ACC112 (cell line): ENCODE results near the gene NUDT1.

Source experiments
- H2AFZ ChIP-seq: fragments of 200-600 bp; sonication (generic); one replicate; pipeline ENCODE4 v1.6.0; 2017; ENCODE audit warnings: antibody characterized with exemption, low read length; ENCODE audit not compliant: unreplicated experiment
- H3K27ac ChIP-seq: fragments of 200-600 bp; sonication (generic); 2 replicates; pipeline ENCODE4 v1.5.1; 2014; ENCODE audit warnings: low read depth, mild to moderate bottlenecking, antibody characterized with exemption, low read length, moderate library complexity
- H3K27me3 ChIP-seq: fragments of 200-600 bp; sonication (generic); 2 replicates; pipeline ENCODE4 v1.6.1; 2014; ENCODE audit warnings: mild to moderate bottlenecking, antibody characterized with exemption, low read length, moderate library complexity, mixed read lengths; ENCODE audit not compliant: insufficient read depth
- H3K36me3 ChIP-seq: fragments of 200-600 bp; sonication (generic); 2 replicates; pipeline ENCODE4 v1.6.1; 2016; ENCODE audit warnings: mild to moderate bottlenecking, antibody characterized with exemption, low read length, moderate library complexity, mixed read lengths; ENCODE audit not compliant: insufficient read depth
- H3K4me1 ChIP-seq: fragments of 200-600 bp; sonication (generic); one replicate; pipeline ENCODE4 v1.6.1; 2016; ENCODE audit warnings: low read length, mixed read lengths; ENCODE audit not compliant: insufficient read depth, unreplicated experiment, control insufficient read depth
- H3K4me3 ChIP-seq: fragments of 200-600 bp; sonication (generic); 2 replicates; pipeline ENCODE4 v1.5.1; 2014; ENCODE audit warnings: mild to moderate bottlenecking, low read depth, low read length
- H3K79me2 ChIP-seq: fragments of 200-600 bp; sonication (generic); one replicate; pipeline ENCODE4 v1.6.0; 2016; ENCODE audit warnings: low read length; ENCODE audit not compliant: control insufficient read depth, unreplicated experiment, insufficient read depth

The NUDT1 gene

DNA sequence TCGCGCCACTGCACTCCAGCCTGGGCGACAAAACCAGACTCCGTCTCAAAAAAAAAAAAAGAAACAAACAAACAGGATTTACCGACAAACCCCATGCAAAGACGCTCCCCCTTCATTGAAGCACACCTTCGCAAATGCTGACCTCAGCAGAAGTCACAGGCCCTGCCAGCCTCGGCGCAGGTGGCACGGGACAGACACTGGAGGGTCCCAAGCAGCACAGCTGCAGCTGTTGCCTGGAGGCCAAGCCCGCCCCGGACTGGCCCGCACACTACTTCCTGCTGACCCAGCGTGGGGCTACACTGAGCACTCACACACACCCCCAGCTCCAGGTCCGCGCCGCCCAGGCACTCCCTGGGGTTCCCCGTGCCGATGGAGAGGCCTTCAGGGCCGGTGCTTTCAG lies 41.0 kb downstream of the NUDT1 start:
- Histone ChIP-seq H2AFZ (no peak overlapping the region), H3K79me2 (peaks cover 8% of the 10 kb centered on the region), H3K4me1 (no peaks in the 10 kb centered on the region), H3K27ac (no peak overlapping the region), H3K36me3 (no peaks in the 10 kb centered on the region), H3K4me3 (no peak overlapping the region), H3K27me3 (no peaks in the 10 kb centered on the region)

DNA sequence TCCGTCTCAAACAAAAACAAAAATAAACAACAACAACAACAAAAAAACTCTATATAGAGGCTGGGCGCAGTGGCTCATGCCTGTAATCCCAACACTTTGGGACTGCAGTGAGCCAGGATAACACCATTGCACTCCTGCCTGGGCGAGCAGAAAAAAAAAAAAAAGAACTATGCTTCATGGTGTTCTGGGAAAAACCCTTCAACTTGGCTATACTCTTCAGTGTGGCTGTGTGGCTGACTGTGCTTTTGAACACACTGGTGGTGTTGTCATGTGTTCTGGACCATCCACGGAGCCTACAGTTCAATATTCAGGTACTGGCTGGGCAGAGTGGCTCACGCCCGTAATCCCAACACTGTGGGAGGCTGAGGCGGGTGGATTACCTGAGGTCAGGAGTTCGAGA lies 45.7 kb downstream of the NUDT1 start:
- no peaks in the 10 kb centered on the region for H3K36me3 ChIP-seq
- H3K79me2 ChIP-seq, result peaks cover 5% of the 10 kb centered on the region
- no peaks in the 10 kb centered on the region for H3K27me3 ChIP-seq
- H2AFZ ChIP-seq, result no peak overlapping the region
- no peak overlapping the region for H3K4me3 ChIP-seq
- H3K27ac ChIP-seq, result no peak overlapping the region
- H3K4me1 ChIP-seq, result no peaks in the 10 kb centered on the region

GRCh38 chr7:2288503-2288902 lies 46.5 kb downstream of the NUDT1 start:
- Histone ChIP-seq H2AFZ (no peak overlapping the region), H3K27ac (no peak overlapping the region), H3K4me3 (no peak overlapping the region), H3K79me2 (peaks cover 5% of the 10 kb centered on the region), H3K36me3 (no peaks in the 10 kb centered on the region), H3K4me1 (no peaks in the 10 kb centered on the region), H3K27me3 (no peaks in the 10 kb centered on the region)

DNA sequence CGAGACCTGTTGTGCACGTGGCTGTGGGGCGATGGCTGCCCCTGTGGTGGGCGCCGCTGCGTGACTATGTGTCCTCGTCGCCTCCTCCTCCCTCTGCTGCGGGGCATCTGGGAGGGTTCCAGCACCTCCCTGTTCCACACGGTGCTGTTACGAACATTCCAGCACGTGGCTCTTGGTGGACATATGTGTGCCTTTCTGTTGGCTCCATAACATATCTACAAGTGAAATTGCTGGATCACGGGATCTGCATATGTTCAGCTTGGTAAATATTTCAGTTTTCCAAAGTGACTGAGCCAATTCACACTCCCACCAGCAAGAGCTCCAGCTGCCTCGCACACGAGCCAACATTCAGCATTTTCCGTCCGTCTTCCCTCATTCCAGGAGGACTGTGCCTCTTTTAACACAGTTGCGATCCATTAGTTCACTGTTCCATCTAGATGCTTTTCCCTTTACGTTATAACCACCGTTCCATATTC lies 47.1 kb downstream of the NUDT1 start:
- H3K4me3 ChIP-seq, result no peak overlapping the region
- H3K79me2 ChIP-seq, result peaks cover 5% of the 10 kb centered on the region
- no peaks in the 10 kb centered on the region for H3K27me3 ChIP-seq
- no peak overlapping the region for H3K27ac ChIP-seq
- no peaks in the 10 kb centered on the region for H3K36me3 ChIP-seq
- H3K4me1 ChIP-seq, result no peaks in the 10 kb centered on the region
- no peak overlapping the region for H2AFZ ChIP-seq

DNA sequence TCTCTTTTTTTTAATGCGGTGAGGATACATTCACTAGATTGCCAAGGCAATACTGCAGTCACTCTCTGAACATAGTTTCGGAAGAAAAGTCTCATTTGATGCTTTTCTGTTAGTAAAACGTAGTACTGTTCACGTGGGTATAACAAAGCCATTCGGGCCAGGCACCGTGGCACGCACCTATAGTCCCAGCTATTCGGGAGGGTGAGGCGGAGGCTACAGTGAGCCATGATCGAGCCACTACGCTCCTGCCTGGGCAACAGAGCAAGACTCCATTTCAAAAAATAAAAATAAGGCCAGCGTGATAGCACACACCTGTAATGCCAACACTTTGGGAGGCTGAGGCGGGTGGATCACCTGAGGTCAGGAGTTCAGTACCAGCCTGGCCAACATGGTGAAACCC lies 47.6 kb downstream of the NUDT1 start:
- peaks cover 5% of the 10 kb centered on the region for H3K79me2 ChIP-seq
- H3K36me3 ChIP-seq, result no peaks in the 10 kb centered on the region
- H3K27ac ChIP-seq, result no peak overlapping the region
- H2AFZ ChIP-seq, result no peak overlapping the region
- no peaks in the 10 kb centered on the region for H3K27me3 ChIP-seq
- no peaks in the 10 kb centered on the region for H3K4me1 ChIP-seq
- no peak overlapping the region for H3K4me3 ChIP-seq

GRCh38 chr7:2290877-2291276 lies 48.9 kb downstream of the NUDT1 start:
- Histone ChIP-seq H2AFZ (no peak overlapping the region), H3K27me3 (no peaks in the 10 kb centered on the region), H3K4me3 (no peak overlapping the region), H3K79me2 (peaks cover 5% of the 10 kb centered on the region), H3K36me3 (no peaks in the 10 kb centered on the region), H3K27ac (no peak overlapping the region), H3K4me1 (no peaks in the 10 kb centered on the region)

DNA sequence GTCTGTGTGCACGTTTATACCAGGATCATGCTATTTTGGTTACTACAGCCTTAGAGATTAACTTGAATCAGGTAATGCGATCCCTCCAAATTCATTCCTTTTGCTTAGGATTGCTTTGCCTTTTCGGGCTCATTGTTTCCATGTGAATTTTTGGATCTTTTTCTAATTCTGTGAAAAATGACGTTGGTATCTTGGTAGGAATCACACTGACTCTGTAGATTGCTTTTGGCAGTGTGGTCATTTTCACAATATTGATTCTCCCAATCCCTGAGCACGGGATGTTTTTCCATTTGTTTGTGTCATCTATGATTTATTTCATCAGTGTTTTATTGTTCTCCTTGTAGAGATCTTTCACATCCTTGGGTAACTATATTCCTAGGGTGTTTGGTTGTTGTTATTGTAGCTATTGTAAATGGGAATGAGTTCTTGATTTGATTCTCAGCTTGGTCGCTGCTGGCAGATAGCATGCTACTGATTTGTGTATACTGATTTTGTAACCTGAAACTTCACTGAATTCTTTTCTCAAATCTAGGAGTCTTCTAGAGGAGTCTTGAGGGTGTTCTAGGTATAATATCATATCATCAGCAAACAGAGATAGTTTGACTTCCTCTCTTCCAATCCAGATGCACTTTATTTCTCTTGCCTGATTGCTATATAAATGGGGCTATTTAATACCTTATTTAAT lies 54.1 kb downstream of the NUDT1 start:
- H3K79me2 ChIP-seq, result peaks cover 6% of the 10 kb centered on the region
- H3K4me3 ChIP-seq, result no peak overlapping the region
- no peak overlapping the region for H3K27ac ChIP-seq

GRCh38 chr7:2296832-2297231 lies 54.8 kb downstream of the NUDT1 start:
- H3K4me1 ChIP-seq, result peaks cover 18% of the 10 kb centered on the region
- H3K27me3 ChIP-seq, result no peaks in the 10 kb centered on the region
- no peak overlapping the region for H3K27ac ChIP-seq
- no peak overlapping the region for H2AFZ ChIP-seq
- H3K36me3 ChIP-seq, result no peaks in the 10 kb centered on the region
- no peak overlapping the region for H3K4me3 ChIP-seq
- H3K79me2 ChIP-seq, result peaks cover 6% of the 10 kb centered on the region

More for the DNA sequence above, 54.1 kb downstream of the NUDT1 start:
- no peaks in the 10 kb centered on the region for H3K27me3 ChIP-seq
- H3K36me3 ChIP-seq, result no peaks in the 10 kb centered on the region
- no peak overlapping the region for H2AFZ ChIP-seq
- H3K4me1 ChIP-seq, result peaks cover 14% of the 10 kb centered on the region

- Histone ChIP-seq H2AFZ (no peak overlapping the region), H3K79me2 (peaks cover 6% of the 10 kb centered on the region), H3K4me1 (peaks cover 18% of the 10 kb centered on the region), H3K4me3 (peak overlapping the region; percentile 1; the same call in 1 of the 2 replicates), H3K36me3 (no peaks in the 10 kb centered on the region), H3K27ac (peak overlapping the region; percentile 75), H3K27me3 (no peaks in the 10 kb centered on the region)
Measured at GRCh38 chr7:2299131-2299829, 57.3 kb downstream of the NUDT1 start.

DNA sequence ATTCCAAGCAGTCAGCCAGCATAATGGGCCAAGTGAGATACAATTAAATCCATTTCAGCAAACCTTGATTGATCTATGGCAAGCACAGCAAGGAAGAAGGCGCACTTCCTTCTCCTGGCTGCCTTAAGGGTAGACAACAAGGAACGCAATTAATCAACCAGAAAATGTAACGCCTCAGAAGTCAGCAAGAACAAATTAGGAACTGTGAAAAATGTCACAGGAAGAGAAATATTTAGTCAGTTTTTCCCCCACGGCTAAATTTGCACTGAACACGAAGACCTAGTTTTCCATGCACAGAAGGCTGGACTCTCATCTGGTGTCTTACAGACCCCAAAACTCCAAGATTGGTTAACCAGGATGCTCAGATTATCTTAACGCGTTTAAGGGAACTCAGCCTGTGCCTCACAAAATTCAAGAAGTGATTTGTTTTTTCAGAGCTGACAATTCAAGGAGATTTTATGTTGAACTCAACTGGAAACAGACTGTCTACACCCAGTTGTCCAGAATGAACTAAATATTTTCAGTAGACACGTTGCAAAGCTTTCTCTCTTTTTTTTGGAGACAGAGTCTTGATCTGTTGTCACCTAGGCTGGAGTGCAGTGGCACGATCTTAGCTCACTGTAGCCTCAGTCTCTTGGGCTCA lies 58.0 kb downstream of the NUDT1 start:
- Histone ChIP-seq H3K4me3 (no peak overlapping the region), H3K27me3 (no peaks in the 10 kb centered on the region), H3K4me1 (peaks cover 18% of the 10 kb centered on the region), H2AFZ (no peak overlapping the region), H3K27ac (peak overlapping the region; percentile 75), H3K36me3 (no peaks in the 10 kb centered on the region), H3K79me2 (peaks cover 12% of the 10 kb centered on the region)
